HCT116 (cell line): ENCODE measurements around the gene PCIF1. TPM values are rescaled to one million over a fixed set of nuclear protein-coding genes. Genes with fewer than 3 reads are reported as not detected.

Source experiments
- ATAC-seq: fragments of 200-7000 bp; cut with Tn5 transposase; 2 replicates; pipeline ENCODE4 v1.9.1; 2020; ENCODE audit warnings: mild to moderate bottlenecking, moderate library complexity
- BruUV-seq: library from RNA; stranded (reverse); fragments of 400-500 nt; replicated peaks from 2 replicates; lab custom pipeline; 2021; lab: Mats Ljungman, UMichigan
- CTCF ChIA-PET: fragments of 300-600 bp; sonication (Branson Sonifier 250); formaldehyde crosslinking; loops from one replicate; lab custom pipeline; 2021; ENCODE audit warnings: antibody characterized with exemption; lab: Charles Lee
- POLR2A ChIA-PET: fragments of 300-600, 350-600 bp; sonication (Branson Sonifier 250); formaldehyde crosslinking; loops from one replicate; lab custom pipeline; 2021; ENCODE audit warnings: antibody characterized with exemption; lab: Charles Lee
- RAD21 ChIA-PET, 2 experiments: fragments of 300-600 bp; sonication (Branson Sonifier 250); formaldehyde crosslinking; loops; one replicate each; lab custom pipeline; 2023; ENCODE audit warnings: low total read pairs in 2 of 2; ENCODE audit not compliant: uncharacterized antibody in 2 of 2, unreplicated experiment in 2 of 2, low non-redundant PET in 1 of 2; lab: Charles Lee
- DNase-seq: peaks from one replicate; pipeline ENCODE4 v3.0.0-alpha.2; 2010; ENCODE audit warnings: low read depth, low spot score
- H2AFZ ChIP-seq: fragments of 200-600 bp; shearing (Covaris generic), sonication (generic); 2 replicates; pipeline ENCODE4 v1.6.1; 2017; ENCODE audit warnings: low read depth, mixed run types, mixed read lengths, antibody characterized with exemption, low read length; ENCODE audit not compliant: poor library complexity, severe bottlenecking
- H3K27ac ChIP-seq: 2 replicates; pipeline ENCODE4 v1.5.1; 2012; ENCODE audit warnings: low read depth, low read length
- H3K27me3 ChIP-seq: fragments of 200-600 bp; sonication (generic); 2 replicates; pipeline ENCODE4 v1.6.1; 2016; ENCODE audit warnings: mixed run types, low read length, mixed read lengths; ENCODE audit not compliant: insufficient read depth
- H3K36me3 ChIP-seq, 2 experiments: fragments of 200-500 bp in 1 of 2; fragments of 200-600 bp in 1 of 2; sonication (Bioruptor generic) in 1 of 2; sonication (generic) in 1 of 2; 2 replicates each; pipeline versions ENCODE4 v1.5.1 to v1.6.1; 2014 to 2016; ENCODE audit warnings: low read length in 2 of 2, inconsistent platforms in 1 of 2, mixed read lengths in 1 of 2, mixed run types in 1 of 2; ENCODE audit not compliant: insufficient read depth in 2 of 2, control insufficient read depth in 1 of 2
- H3K4me1 ChIP-seq, 2 experiments: fragments of 200-600 bp in 1 of 2; sonication (generic) in 1 of 2; 2 replicates each; pipeline versions ENCODE4 v1.5.1 to v1.6.1; 2012 to 2017; ENCODE audit warnings: low read length in 2 of 2, inconsistent platforms in 1 of 2, mild to moderate bottlenecking in 1 of 2, mixed read lengths in 1 of 2, mixed run types in 1 of 2, moderate library complexity in 1 of 2; ENCODE audit not compliant: insufficient read depth in 2 of 2, control insufficient read depth in 1 of 2
- H3K4me2 ChIP-seq: fragments of 200-600 bp; sonication (generic); 2 replicates; pipeline ENCODE4 v1.6.1; 2017; ENCODE audit warnings: mixed run types, low read length, mixed read lengths
- H3K4me3 ChIP-seq, 2 experiments: fragments of 200-600 bp in 1 of 2; sonication (generic) in 1 of 2; replicated peaks in 1 of 2; 2 replicates each; pipeline ENCODE4 v1.5.1; 2011 to 2016; ENCODE audit warnings: low read length in 2 of 2, control low read depth in 1 of 2, low read depth in 1 of 2, mild to moderate bottlenecking in 1 of 2, mixed read lengths in 1 of 2, mixed run types in 1 of 2
- H3K79me2 ChIP-seq: fragments of 200-600 bp; sonication (generic); 2 replicates; pipeline ENCODE4 v1.6.1; 2017; ENCODE audit warnings: mild to moderate bottlenecking, mixed run types, low read length, moderate library complexity, mixed read lengths; ENCODE audit not compliant: insufficient read depth
- H3K9ac ChIP-seq: fragments of 200-600 bp; sonication (generic); 2 replicates; pipeline ENCODE4 v1.6.1; 2016; ENCODE audit warnings: low read length, mixed read lengths
- H3K9me2 ChIP-seq: fragments of 200-600 bp; sonication (generic), shearing (Covaris generic); 2 replicates; pipeline ENCODE4 v1.6.1; 2017; ENCODE audit warnings: mixed run types, mild to moderate bottlenecking, moderate library complexity; ENCODE audit not compliant: insufficient read depth
- H3K9me3 ChIP-seq, 2 experiments: fragments of 200-500 bp in 1 of 2; fragments of 200-600 bp in 1 of 2; sonication (Bioruptor generic) in 1 of 2; sonication (generic) in 1 of 2; 2 replicates each; pipeline ENCODE4 v1.6.1; 2014 to 2017; ENCODE audit warnings: low read length in 2 of 2, mixed read lengths in 2 of 2, inconsistent platforms in 1 of 2, low read depth in 1 of 2, mild to moderate bottlenecking in 1 of 2, mixed run types in 1 of 2, moderate library complexity in 1 of 2; ENCODE audit not compliant: control insufficient read depth in 1 of 2, insufficient read depth in 1 of 2
- H4K20me1 ChIP-seq: fragments of 200-600 bp; sonication (generic), shearing (Covaris generic); 2 replicates; pipeline ENCODE4 v1.6.1; 2017; ENCODE audit warnings: mixed run types, mild to moderate bottlenecking, moderate library complexity; ENCODE audit not compliant: insufficient read depth
- CBX3 ChIP-seq: IDR thresholded peaks from 2 replicates; pipeline ENCODE4 v1.6.1; 2012; ENCODE audit warnings: low read depth
- CEBPB ChIP-seq: IDR thresholded peaks from 2 replicates; pipeline ENCODE4 v1.6.1; 2012; ENCODE audit warnings: low read depth
- EGR1 ChIP-seq: IDR thresholded peaks from 2 replicates; pipeline ENCODE4 v1.6.1; 2012; ENCODE audit warnings: low read depth
- ELF1 ChIP-seq: IDR thresholded peaks from 2 replicates; pipeline ENCODE4 v1.6.1; 2012; ENCODE audit warnings: low read depth, borderline replicate concordance
- EZH2 ChIP-seq: fragments of 200-600 bp; sonication (generic); IDR thresholded peaks from 2 replicates; pipeline ENCODE4 v1.6.1; 2017; ENCODE audit warnings: antibody characterized with exemption, mixed run types
- FOSL1 ChIP-seq: IDR thresholded peaks from 2 replicates; pipeline ENCODE4 v1.6.1; 2012; ENCODE audit warnings: low read depth
- POLR2A ChIP-seq: IDR thresholded peaks from 2 replicates; pipeline ENCODE4 v1.7.0; 2011; ENCODE audit warnings: borderline replicate concordance; ENCODE audit not compliant: insufficient read depth, insufficient read length; ENCODE audit errors: extremely low read depth
- YY1 ChIP-seq: IDR thresholded peaks from 2 replicates; pipeline ENCODE4 v1.6.1; 2011; ENCODE audit warnings: low read length, low read depth, moderate library complexity, mild to moderate bottlenecking; ENCODE audit not compliant: insufficient replicate concordance; ENCODE audit errors: extremely low read depth
- ZFX ChIP-seq: fragments of 450-650 bp; IDR thresholded peaks from 2 replicates; pipeline ENCODE4 v1.6.1; 2017
- intact Hi-C: fragments of 100-400 bp; cut with micrococcal nuclease; formaldehyde crosslinking; loops from 2 replicates; pipeline ENCODE4 v1.10.0; 2022
- total RNA-seq: library from RNA; stranded (reverse); gene quantifications from one replicate; pipeline ENCODE4 v1.2.1, GENCODE V29; 2021; ENCODE audit not compliant: unreplicated experiment

Gene PCIF1
- total RNA-seq, 1 experiment from 2014 or later, result 31.8 TPM

DNA sequence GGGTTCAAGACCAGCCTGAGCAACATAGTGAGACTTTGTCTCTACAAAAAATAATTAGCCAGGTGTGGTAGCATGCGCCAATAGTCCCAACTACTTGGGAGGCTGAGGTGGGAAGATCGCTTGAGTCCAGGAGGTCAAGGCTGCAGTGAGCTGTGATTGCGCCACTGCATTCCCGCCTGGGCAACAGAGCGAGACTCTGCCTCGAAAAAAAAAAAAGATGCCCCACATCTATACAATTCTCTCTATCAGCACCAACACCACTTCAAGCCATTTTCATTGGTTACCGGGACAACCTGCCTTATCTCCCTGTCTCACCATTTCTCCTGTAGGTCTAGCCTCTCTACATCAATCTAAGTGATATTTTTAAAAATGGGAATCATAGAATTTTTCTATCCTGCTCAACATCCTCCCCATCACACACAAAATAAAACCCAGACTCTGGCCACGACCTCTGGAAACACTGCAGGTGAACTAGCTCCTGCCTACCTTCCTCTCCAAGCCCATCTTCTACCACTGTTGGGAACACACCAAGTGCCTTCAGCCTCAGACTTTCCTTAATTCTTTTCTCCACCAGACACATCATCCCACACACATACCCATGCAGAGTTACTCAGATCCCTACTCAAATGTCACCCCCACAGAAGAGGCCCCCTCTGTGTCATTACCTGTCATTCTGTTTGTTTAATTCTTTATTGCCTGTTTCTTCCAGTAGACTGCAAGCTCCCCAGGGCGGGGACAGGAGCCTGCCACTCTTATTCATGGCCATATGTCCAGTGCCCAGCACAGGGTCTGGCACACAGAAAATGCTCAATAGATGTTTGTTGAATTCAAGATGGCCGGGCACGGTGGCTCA, 12.9 kb upstream of the PCIF1 start:
- no peak for TF ChIP-seq YY1
- TF ChIP-seq POLR2A, result no peak
- no peak for TF ChIP-seq CEBPB
- TF ChIP-seq ZFX, result no peak
- no peak for TF ChIP-seq ELF1
- no peak for TF ChIP-seq EGR1
- no peak for TF ChIP-seq FOSL1
- TF ChIP-seq EZH2, result no peak
- TF ChIP-seq CBX3, result no peak
- Histone ChIP-seq H3K4me3 (no peak overlapping the region), H3K4me1 (no peaks in the 10 kb centered on the region), H3K9me3 (no peaks in the 10 kb centered on the region), H3K9me2 (no peaks in the 10 kb centered on the region), H3K9ac (no peak overlapping the region), H3K4me2 (no peak overlapping the region), H3K36me3 (no peaks in the 10 kb centered on the region), H2AFZ (no peak overlapping the region), H3K79me2 (no peaks in the 10 kb centered on the region), H4K20me1 (no peaks in the 10 kb centered on the region), H3K27me3 (no peaks in the 10 kb centered on the region), H3K27ac (no peak overlapping the region)
- RAD21 ChIA-PET, result no interaction called here
- ATAC-seq (no peak), DNase-seq (no peak)
- no TSS peak for BruUV-seq
- CTCF ChIA-PET, result interaction anchor here (2.0 kb wide), 1 partner anchor 12 kb away, joined by 4 read pairs; no protein-coding TSS in a partner anchor
- POLR2A ChIA-PET, result interaction anchor here (0.6 to 3.2 kb wide), 2 partner anchors 13 to 48 kb away, joined by 3 to 12 read pairs; partner anchors contain the start of gene PCIF1
- intact Hi-C loops, result no loop called here
